Measurements from ENCODE around the gene C8G.

DNA sequence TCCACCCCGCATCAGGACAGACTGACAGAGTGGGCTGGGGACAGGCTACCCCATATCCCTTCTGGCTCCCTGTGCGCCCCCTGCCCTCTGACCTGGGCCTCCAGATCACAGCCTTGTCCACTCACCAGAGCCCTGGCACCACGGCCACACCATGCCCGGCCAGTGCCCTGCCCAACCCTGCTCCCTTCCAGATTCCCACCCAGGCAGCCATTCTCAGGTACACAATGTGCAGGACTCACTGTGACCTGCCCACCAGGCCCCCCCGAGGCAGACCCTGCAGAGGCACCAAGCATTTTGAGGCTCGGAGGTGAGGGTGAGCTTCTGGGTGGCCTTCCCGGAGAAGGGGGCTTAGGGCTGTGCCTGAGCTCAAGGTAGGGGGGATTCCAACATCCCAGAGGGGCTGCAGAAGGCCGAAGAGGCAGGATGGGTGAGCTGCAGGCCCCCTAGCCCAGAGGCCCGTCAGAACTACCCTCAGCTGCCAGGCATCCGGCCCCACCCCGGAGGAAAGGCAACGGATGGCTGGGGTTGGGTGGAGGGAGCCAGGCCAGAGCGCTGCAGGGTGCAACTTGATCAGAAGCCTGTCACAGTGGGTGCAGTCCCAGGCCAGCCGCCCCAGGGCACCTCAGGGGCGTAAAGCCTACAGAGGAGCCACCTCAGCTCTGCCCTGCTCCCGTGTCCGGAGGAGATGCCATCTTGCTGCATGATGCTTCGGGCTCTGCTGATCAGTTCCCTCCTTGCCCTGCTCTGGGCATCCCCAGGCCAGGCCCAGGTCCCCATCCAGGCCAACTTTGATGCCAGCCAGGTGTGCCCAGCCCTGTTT lies 37.4 kb downstream of the C8G start, which contains the start of gene LCNL1:
- TF ChIP-seq, protein P1, sequence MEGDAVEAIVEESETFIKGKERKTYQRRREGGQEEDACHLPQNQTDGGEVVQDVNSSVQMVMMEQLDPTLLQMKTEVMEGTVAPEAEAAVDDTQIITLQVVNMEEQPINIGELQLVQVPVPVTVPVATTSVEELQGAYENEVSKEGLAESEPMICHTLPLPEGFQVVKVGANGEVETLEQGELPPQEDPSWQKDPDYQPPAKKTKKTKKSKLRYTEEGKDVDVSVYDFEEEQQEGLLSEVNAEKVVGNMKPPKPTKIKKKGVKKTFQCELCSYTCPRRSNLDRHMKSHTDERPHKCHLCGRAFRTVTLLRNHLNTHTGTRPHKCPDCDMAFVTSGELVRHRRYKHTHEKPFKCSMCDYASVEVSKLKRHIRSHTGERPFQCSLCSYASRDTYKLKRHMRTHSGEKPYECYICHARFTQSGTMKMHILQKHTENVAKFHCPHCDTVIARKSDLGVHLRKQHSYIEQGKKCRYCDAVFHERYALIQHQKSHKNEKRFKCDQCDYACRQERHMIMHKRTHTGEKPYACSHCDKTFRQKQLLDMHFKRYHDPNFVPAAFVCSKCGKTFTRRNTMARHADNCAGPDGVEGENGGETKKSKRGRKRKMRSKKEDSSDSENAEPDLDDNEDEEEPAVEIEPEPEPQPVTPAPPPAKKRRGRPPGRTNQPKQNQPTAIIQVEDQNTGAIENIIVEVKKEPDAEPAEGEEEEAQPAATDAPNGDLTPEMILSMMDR (IDR thresholded peaks at IDR 0.05) = no peak
- no peak for TF ChIP-seq POLR2A (IDR thresholded peaks at IDR 0.05)
